HepG2 (cell line): ENCODE data around the gene RABGGTB. TPM values are rescaled to one million over a fixed set of nuclear protein-coding genes. Genes with fewer than 3 reads are reported as not detected.
"Not testable (repeated sequence)": the region's sequence is repeated elsewhere in the genome, so short reads cannot be mapped to it uniquely, and the experiment has no call there.

Experiments
- ATAC-seq: fragments of 200-7000 bp; cut with Tn5 transposase; 3 replicates; pipeline ENCODE4 v1.9.1; 2020; ENCODE audit warnings: mild to moderate bottlenecking, moderate library complexity
- BruUV-seq: library from RNA; stranded (reverse); fragments of 400-500 nt; replicated peaks from 2 replicates; lab custom pipeline; 2021; lab: Mats Ljungman, UMichigan
- CTCF ChIA-PET: fragments of 300-600 bp; formaldehyde crosslinking; extraction: SDS; loops from one replicate; lab custom pipeline; 2021; ENCODE audit warnings: low total read pairs, inconsistent platforms, low intra/inter-chr PET ratio; lab: Yijun Ruan, JAX
- POLR2A ChIA-PET: fragments of 350-600 bp; sonication (Branson Sonifier 250); formaldehyde crosslinking; loops from one replicate; lab custom pipeline; 2020; ENCODE audit warnings: antibody characterized with exemption, inconsistent platforms; lab: Yijun Ruan, JAX
- DNase-seq: peaks from one replicate; pipeline ENCODE4 v3.0.0-alpha.2; 2015; ENCODE audit warnings: low spot score
- FAIRE-seq: peaks from 3 replicates; lab custom pipeline; 2011; peaks lifted over from hg19 to GRCh38; lab: Jason Lieb, UNC
- H2AFZ ChIP-seq: one replicate; pipeline ENCODE4 v1.6.1; 2011; ENCODE audit warnings: low read length, inconsistent platforms
- H3K27ac ChIP-seq: fragments of 300-600 bp; 3 replicates; pipeline ENCODE4 v1.8.0; 2011; ENCODE audit warnings: mixed run types, mild to moderate bottlenecking, mixed read lengths, low read length, inconsistent platforms; ENCODE audit not compliant: insufficient read depth; ENCODE audit errors: extremely low read length
- H3K27me3 ChIP-seq, 2 experiments: fragments of 200-600 bp in 1 of 2; 2 replicates in 1 of 2; 3 replicates in 1 of 2; pipeline versions ENCODE4 v1.6.0 to v1.8.0; 2011; ENCODE audit warnings: low read length in 2 of 2, mild to moderate bottlenecking in 2 of 2, moderate library complexity in 2 of 2, inconsistent platforms in 1 of 2; ENCODE audit not compliant: insufficient read depth in 2 of 2, control insufficient read depth in 1 of 2
- H3K36me3 ChIP-seq, 2 experiments: fragments of 200-600 bp in 1 of 2; replicated peaks in 1 of 2; 2 replicates in 1 of 2; 3 replicates in 1 of 2; pipeline versions ENCODE4 v1.5.1 to v1.8.0; 2011; ENCODE audit warnings: low read length in 2 of 2, inconsistent platforms in 1 of 2; ENCODE audit not compliant: insufficient read depth in 2 of 2, control insufficient read depth in 1 of 2
- H3K4me1 ChIP-seq: 2 replicates; pipeline ENCODE4 v1.5.1; 2012; ENCODE audit warnings: low read length, inconsistent platforms; ENCODE audit not compliant: insufficient read depth
- H3K4me2 ChIP-seq: 2 replicates; pipeline ENCODE4 v1.6.0; 2011; ENCODE audit warnings: low read depth, low read length, inconsistent platforms
- H3K4me3 ChIP-seq, 3 experiments: fragments of 200-600 bp in 1 of 3; sonication (generic), shearing (Covaris generic) in 1 of 3; replicated peaks in 1 of 3; 2 replicates each; pipeline ENCODE4 v1.5.1; 2011 to 2016; ENCODE audit warnings: low read length in 3 of 3, inconsistent platforms in 2 of 3, low read depth in 2 of 3, mild to moderate bottlenecking in 2 of 3, control low read depth in 1 of 3, mixed read lengths in 1 of 3; ENCODE audit not compliant: insufficient read depth in 1 of 3
- H3K79me2 ChIP-seq: one replicate; pipeline ENCODE4 v1.6.1; 2011; ENCODE audit warnings: low read length, inconsistent platforms; ENCODE audit not compliant: insufficient read depth
- H3K9ac ChIP-seq: 2 replicates; pipeline ENCODE4 v1.6.0; 2011; ENCODE audit warnings: mild to moderate bottlenecking, low read depth, low read length, inconsistent platforms; ENCODE audit not compliant: insufficient read depth
- H3K9me3 ChIP-seq: 2 replicates; pipeline ENCODE4 v1.5.1; 2012; ENCODE audit warnings: mild to moderate bottlenecking, low read length
- H4K20me1 ChIP-seq: 2 replicates; pipeline ENCODE4 v1.6.0; 2011; ENCODE audit warnings: inconsistent platforms, mild to moderate bottlenecking, low read length, moderate library complexity; ENCODE audit not compliant: insufficient read depth
- ATF6 ChIP-seq: sonication (generic); formaldehyde crosslinking; conservative IDR thresholded peaks from 2 replicates; pipeline ENCODE4 v1.4.0; 2020; ENCODE audit warnings: missing genetic modification reagents
- MAFF ChIP-seq: IDR thresholded peaks from 2 replicates; pipeline ENCODE4 v1.6.1; 2011; ENCODE audit warnings: low read depth, low read length, improper control_type of control experiment
- MAFK ChIP-seq, 2 experiments: IDR thresholded peaks in 1 of 2; conservative IDR thresholded peaks in 1 of 2; 2 replicates each; pipeline ENCODE4 v1.6.1; 2011; ENCODE audit warnings: improper control_type of control experiment in 2 of 2, low read length in 2 of 2
- THRA ChIP-seq: sonication (generic); formaldehyde crosslinking; IDR thresholded peaks from 2 replicates; pipeline ENCODE4 v1.4.0; 2020; ENCODE audit warnings: missing genetic modification reagents, borderline replicate concordance
- WGBS: methylation state at CpG from one replicate; pipeline ENCODE4 v1.1.6; 2017; ENCODE audit warnings: low lambda C conversion rate; 5-methylcytosine and 5-hydroxymethylcytosine counted together
- in situ Hi-C: cut with HindIII; loops from 2 replicates; pipeline ENCODE4 v1.10.0; 2017; ENCODE audit warnings: low pct_unique_long_range_greater_than_20kb; ENCODE audit not compliant: extremely low pct_ligation_motif_present
- intact Hi-C: fragments of 100-400 bp; cut with micrococcal nuclease; formaldehyde crosslinking; loops from one replicate; pipeline ENCODE4 v1.10.0; 2022; ENCODE audit not compliant: unreplicated experiment
- polyA plus RNA-seq, 8 experiments: library from polyadenylated mRNA; depleted of rRNA in 3 of 8; stranded (reverse) in 7 of 8; unstranded in 1 of 8; fragments of >200 nt; fragmentation: Illumina TruSeq in 4 of 8; extraction: Trizol in 4 of 8; gene quantifications; 2 replicates each; pipeline versions ENCODE4 v1.2.1 to v1.2.3, GENCODE V29; 2011 to 2016; ENCODE audit warnings: low read depth in 4 of 8, missing spikeins in 1 of 8, mixed read lengths in 1 of 8; ENCODE audit not compliant: insufficient read depth in 1 of 8
- total RNA-seq, 5 experiments: library from RNA; depleted of rRNA; stranded (reverse); fragments of >200 nt; fragmentation: Illumina TruSeq; extraction: Trizol; gene quantifications; 2 replicates each; pipeline ENCODE4 v1.2.3, GENCODE V29; 2016; ENCODE audit warnings: low read depth in 1 of 5

RABGGTB gene
- total and polyA plus RNA-seq, 2 of the 13 experiments (the other 11 are each of a cell fraction or from before 2014, with no cell fraction given), result 185 to 290 TPM

DNA sequence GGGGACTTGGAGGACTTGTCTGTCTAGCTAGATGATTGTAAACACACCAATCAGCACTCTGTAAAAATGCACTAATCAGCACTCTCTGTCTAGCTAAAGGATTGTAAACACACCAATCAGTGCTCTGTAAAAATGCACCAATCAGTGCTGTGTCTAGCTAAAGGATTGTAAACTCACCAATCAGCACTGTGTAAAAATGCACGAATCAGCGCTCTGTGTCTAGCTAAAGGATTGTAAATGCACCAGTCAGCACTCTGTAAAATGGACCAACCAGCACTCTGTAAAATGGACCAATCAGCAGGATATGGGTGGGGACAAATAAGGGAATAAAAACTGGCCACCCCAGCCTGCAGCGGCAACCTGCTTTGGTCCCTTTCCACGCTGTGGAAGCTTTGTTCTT, 27.5 kb upstream of the RABGGTB start:
- in situ Hi-C loops, H3K4me1 ChIP-seq, FAIRE-seq, POLR2A ChIA-PET, H3K4me3 ChIP-seq, H3K9ac ChIP-seq, H3K27ac ChIP-seq, intact Hi-C loops, BruUV-seq, H3K79me2 ChIP-seq, H2AFZ ChIP-seq, H3K9me3 ChIP-seq, H4K20me1 ChIP-seq, CTCF ChIA-PET, H3K4me2 ChIP-seq, ATAC-seq, H3K27me3 ChIP-seq, DNase-seq: not testable (repeated sequence)
- WGBS, result 96% methylated on average over 4 of the region's 4 CpGs
- peaks cover 4 to 12% of the 10 kb centered on the region in 2 experiments for H3K36me3 ChIP-seq
- TF ChIP-seq MAFF (peak; percentile 62), MAFK (conservative IDR thresholded peaks at IDR 0.05 in 1 of 2, IDR thresholded peaks at IDR 0.05 in 1 of 2; ENCODE audit: low read length in 2 of 2) (peak; percentile 34 to 58; a peak in 3 of 4 replicates)

GRCh38 chr1:75764057-75764655, 21.9 kb upstream of the RABGGTB start:
- Histone ChIP-seq H3K79me2 (no peaks in the 10 kb centered on the region), H3K4me1 (no peaks in the 10 kb centered on the region), H3K27me3 (no peaks in the 10 kb centered on the region), H3K9me3 (no peaks in the 10 kb centered on the region), H3K27ac (no peak overlapping the region), H2AFZ (no peak overlapping the region), H3K4me3 (no peak overlapping the region), H3K4me2 (no peak overlapping the region), H4K20me1 (no peaks in the 10 kb centered on the region), H3K9ac (no peak overlapping the region), H3K36me3 (peaks cover 0 to 2% of the 10 kb centered on the region in 2 experiments; a peak in 2 of 5 replicates)
- POLR2A ChIA-PET, result interaction anchor here (1.1 to 2.2 kb wide), 2 partner anchors 22 to 39 kb away, joined by 3 to 9 read pairs; partner anchors contain the start of gene RABGGTB
- in situ Hi-C loops, result no loop called here
- TF ChIP-seq ATF6 (CRISPR knock-in tag) (no peak), THRA (CRISPR knock-in tag) (peak; percentile 67; the same call in 1 of the 2 replicates)
- CTCF ChIA-PET, result no interaction called here
- intact Hi-C loops, result no loop called here
- FAIRE-seq (no peak), ATAC-seq (peak; percentile 80), DNase-seq (no peak)
- 91% methylated on average over 1 of the region's 1 CpG for WGBS
- BruUV-seq, result no TSS peak
